ENCODE data around the gene RASSF7. TPM values are rescaled to one million over a fixed set of nuclear protein-coding genes. Genes with fewer than 3 reads are reported as not detected.

RASSF7 gene
- total and polyA plus RNA-seq, 10 of the 15 experiments (the other 5 are each of a cell fraction or from before 2014, with no cell fraction given): 0.39 to 29.7 (median 13.2) TPM

GRCh38 chr11:529728-530411, 30.9 kb upstream of the RASSF7 start:
- no TSS peak for BruUV-seq (replicated peaks)
- Histone ChIP-seq H3K4me1 (ENCODE audit: control insufficient read depth, insufficient read depth, low read length) (peaks cover 8% of the 10 kb centered on the region), H3K9ac (ENCODE audit: control insufficient read depth, insufficient read depth, low read length) (no peak overlapping the region), H4K20me1 (ENCODE audit: control insufficient read depth, insufficient read depth) (no peaks in the 10 kb centered on the region), H3K36me3 (ENCODE audit: control insufficient read depth in 2 of 2, insufficient read depth in 2 of 2, low read length in 1 of 2) (peaks cover 0 to 12% of the 10 kb centered on the region in 2 experiments; a peak in 3 of 4 replicates), H3K4me2 (ENCODE audit: control insufficient read depth, insufficient read depth) (no peak overlapping the region), H3K9me3 (replicated peaks; ENCODE audit: control insufficient read depth, insufficient read depth, low read length) (no peaks in the 10 kb centered on the region), H3K27me3 (replicated peaks in 1 of 2; ENCODE audit: control insufficient read depth in 2 of 2, insufficient read depth in 2 of 2, low read length in 1 of 2) (no peaks in the 10 kb centered on the region), H2AFZ (ENCODE audit: control insufficient read depth, low read depth, low read length) (no peak overlapping the region), H3K79me2 (ENCODE audit: control insufficient read depth, insufficient read depth, low read length) (peaks cover 16% of the 10 kb centered on the region), H3K4me3 (no peak overlapping the region), H3K27ac (ENCODE audit: control insufficient read depth, insufficient read depth) (no peak overlapping the region)
- FAIRE-seq (no peak), ATAC-seq (no peak), DNase-seq (ENCODE audit: low read depth, low spot score) (no peak)
- SMC1A ChIA-PET (ENCODE audit: uncharacterized antibody, unreplicated experiment): no interaction called here
- in situ Hi-C loops (cut with MboI) (no loop called here), intact Hi-C loops (cut with micrococcal nuclease; ENCODE audit: unreplicated experiment) (no loop called here)
- no peak for TF ChIP-seq CHD4 (IDR thresholded peaks at IDR 0.05)
- no peak for TF ChIP-seq RBBP5 (conservative IDR thresholded peaks at IDR 0.05)
- TF ChIP-seq RFX5 (IDR thresholded peaks at IDR 0.05; ENCODE audit: low read depth, low read length): no peak
- TF ChIP-seq CTCF (IDR thresholded peaks at IDR 0.05 in 2 of 3, conservative IDR thresholded peaks at IDR 0.05 in 1 of 3; ENCODE audit: control insufficient read depth in 2 of 3, extremely low read depth in 1 of 3, insufficient read depth in 1 of 3, low read depth in 3 of 3, low read length in 3 of 3): no peak
- no peak for TF ChIP-seq ATF3 (IDR thresholded peaks at IDR 0.05; ENCODE audit: borderline replicate concordance, extremely low read depth, low read depth, low read length)
- no peak for TF ChIP-seq PAX8 (IDR thresholded peaks at IDR 0.05)
- no peak for TF ChIP-seq NFIC (IDR thresholded peaks at IDR 0.05; ENCODE audit: low read depth, low read length)
- no peak for TF ChIP-seq NR2C2 (IDR thresholded peaks at IDR 0.05; ENCODE audit: borderline replicate concordance, control insufficient read depth, insufficient read length, low read depth)
- no peak for TF ChIP-seq EED (IDR thresholded peaks at IDR 0.05; ENCODE audit: low read depth)
- POLR2A ChIA-PET: no interaction called here
- RAD21 ChIA-PET (ENCODE audit: unreplicated experiment): no interaction called here
- CTCF ChIA-PET: no interaction called here
- WGBS (ENCODE audit: insufficient coverage, insufficient replicate concordance, low lambda C conversion rate, missing lambda C conversion rate): 86% methylated on average over 18 of the region's 18 CpGs

All from GM12878 (cell line).